Spleen (tissue), 11 donors: ENCODE measurements around the gene PALD1. TPM values are rescaled to one million over a fixed set of nuclear protein-coding genes. Genes with fewer than 3 reads are reported as not detected.

Experiments
- DNase-seq: peaks from one replicate; pipeline ENCODE4 v3.0.0-alpha.2; 2020
- H3K27ac ChIP-seq, 8 donors: fragments of 200-600 bp; sonication (generic) in 7 of 8; 1 replicate in 4 of 8; 2 replicates in 4 of 8; pipeline versions ENCODE4 v1.5.0 to v1.8.0; 2016 to 2021; ENCODE audit warnings: inconsistent platforms in 4 of 8, mild to moderate bottlenecking in 4 of 8, moderate library complexity in 1 of 8
- H3K27me3 ChIP-seq, 7 donors: fragments of 200-600 bp; sonication (generic) in 6 of 7; replicated peaks in 1 of 7; 1 replicate in 4 of 7; 2 replicates in 3 of 7; pipeline versions ENCODE4 v1.5.0 to v1.8.0; 2016 to 2021; ENCODE audit warnings: inconsistent platforms in 3 of 7, mild to moderate bottlenecking in 1 of 7
- H3K36me3 ChIP-seq, 6 donors: fragments of 200-600 bp; sonication (generic) in 5 of 6; 1 replicate in 4 of 6; 2 replicates in 2 of 6; pipeline versions ENCODE4 v1.5.0 to v1.8.0; 2016 to 2021; ENCODE audit warnings: inconsistent platforms in 2 of 6
- H3K4me1 ChIP-seq, 6 donors: fragments of 200-600 bp; sonication (generic) in 5 of 6; 1 replicate in 3 of 6; 2 replicates in 3 of 6; pipeline versions ENCODE4 v1.5.0 to v1.8.0; 2016 to 2021; ENCODE audit warnings: inconsistent platforms in 3 of 6
- H3K4me3 ChIP-seq, 8 donors: fragments of 200-600 bp; sonication (generic) in 7 of 8; 1 replicate in 4 of 8; 2 replicates in 4 of 8; pipeline versions ENCODE4 v1.5.0 to v1.8.0; 2016 to 2021; ENCODE audit warnings: inconsistent platforms in 4 of 8, mild to moderate bottlenecking in 4 of 8, moderate library complexity in 2 of 8
- H3K9me3 ChIP-seq, 8 donors: fragments of 200-600 bp; sonication (generic) in 7 of 8; 1 replicate in 4 of 8; 2 replicates in 4 of 8; pipeline versions ENCODE4 v1.5.0 to v1.8.0; 2016 to 2021; ENCODE audit warnings: inconsistent platforms in 4 of 8
- POLR2A ChIP-seq, 3 donors: fragments of 450-650 bp; IDR thresholded peaks; one replicate each; pipeline ENCODE4 v1.5.1; 2017; ENCODE audit warnings: antibody characterized with exemption in 3 of 3, mild to moderate bottlenecking in 1 of 3
- POLR2AphosphoS5 ChIP-seq, 3 donors: sonication (generic); formaldehyde crosslinking; IDR thresholded peaks; one replicate each; pipeline ENCODE4 v1.5.1; 2017; ENCODE audit warnings: antibody characterized with exemption in 3 of 3
- WGBS, 5 donors: extraction: QIAGEN DNeasy Blood & Tissue Kit in 3 of 5; methylation state at CpG; one replicate each; pipeline versions ENCODE4 v1.1.5 to v1.1.7; 2013 to 2018; 5-methylcytosine and 5-hydroxymethylcytosine counted together
- intact Hi-C: fragments of 100-400 bp; cut with DNase I; formaldehyde crosslinking; loops from one replicate; pipeline ENCODE4 v1.15.0; 2023; ENCODE audit warnings: low total_unique reads
- polyA plus RNA-seq, 3 donors: library from polyadenylated mRNA; stranded (reverse); fragments of 200-250 nt; gene quantifications; one replicate each; pipeline ENCODE4 v1.2.1, GENCODE V29; 2013
- total RNA-seq, 7 donors: library from RNA; depleted of rRNA in 3 of 7; stranded (reverse); fragments of >200 nt in 3 of 7; fragmentation: NEBNext Ultra II Directional in 4 of 7; extraction: Animal tissue kit (Norgen Biotek cat#: 25700) in 4 of 7; gene quantifications; one replicate each; pipeline versions ENCODE4 v1.1.0 to v1.2.1, GENCODE V29; 2016 to 2021
- TF ChIP-seq, protein P1 (sequence below), 11 experiments: fragments of 200-600 bp in 7 of 11; fragments of 450-650 bp in 4 of 11; sonication (generic) in 4 of 11; IDR thresholded peaks in 8 of 11; conservative IDR thresholded peaks in 3 of 11; 1 replicate in 7 of 11; 2 replicates in 4 of 11; pipeline versions ENCODE4 v1.4.0 to v1.8.0; 2016 to 2021; ENCODE audit warnings: antibody characterized with exemption in 11 of 11, inconsistent platforms in 4 of 11, mild to moderate bottlenecking in 1 of 11
- donor health status: healthy with polysubstance abuse.
- donor health status: DM: no; HTN: no; CAD: no; lungs with moderate emphysema.
- donor health status: DM: no; HTN: no; CAD: no.
- donor health status: Bipolar disorder and iron deficiency.
- donor health status: healthy.
- donor health status: DM: no; HTN: no; CAD: no.
- donor health status: DM: yes; HTN: yes; CAD: no.

PALD1 gene
- total and polyA plus RNA-seq, 10 donors = 7.7 to 27.8 (median 19.5) TPM

DNA sequence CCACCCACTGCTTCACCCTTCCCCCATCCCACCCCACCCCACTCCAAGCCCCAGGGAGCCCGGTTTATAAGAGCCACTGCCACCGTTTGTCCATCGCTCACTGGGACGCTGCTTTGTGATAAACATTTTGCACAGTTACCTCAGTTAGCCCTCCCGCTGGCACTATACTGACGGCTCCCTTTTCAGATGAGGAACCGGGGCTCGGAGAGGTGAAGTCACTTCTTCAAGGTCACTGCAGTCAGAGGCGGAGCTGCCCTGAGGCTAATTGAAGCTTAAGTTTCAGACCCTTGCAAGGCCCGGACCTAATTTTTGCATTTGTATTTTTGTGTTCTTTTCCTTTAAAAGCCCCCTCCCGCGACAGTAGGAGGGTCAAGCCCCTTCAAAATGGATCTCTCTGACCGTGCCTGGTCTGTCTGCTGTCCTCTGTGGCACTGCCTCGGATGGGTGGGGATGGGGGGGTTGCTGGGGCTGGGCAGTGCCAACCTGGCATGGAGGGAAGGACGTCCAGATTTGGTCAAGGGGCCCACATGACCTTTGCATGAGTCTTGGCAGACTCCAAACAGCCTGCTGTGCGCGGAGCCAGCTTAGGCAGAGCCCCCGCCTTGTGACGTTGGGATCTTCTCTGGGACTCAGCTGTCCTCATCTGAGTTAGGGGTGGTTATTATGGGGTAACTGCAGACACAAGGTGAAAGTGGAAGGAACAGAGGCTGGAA lies 19.4 kb upstream of the PALD1 start:
- Histone ChIP-seq H3K27me3 (peaks cover 0 to 61% (median 19%) of the 10 kb centered on the region in 7 donors), H3K27ac (no peak overlapping the region), H3K36me3 (no peaks in the 10 kb centered on the region), H3K4me3 (peak overlapping the region in 1 of 8 donors; percentile 50), H3K4me1 (peaks cover 8 to 51% (median 36%) of the 10 kb centered on the region in 6 donors), H3K9me3 (no peaks in the 10 kb centered on the region)
- 32 to 49% (median 41%) methylated on average over 15 to 19 of the region's 19 CpGs for WGBS, 5 donors
- DNase-seq = no peak
- TF ChIP-seq, protein P1, sequence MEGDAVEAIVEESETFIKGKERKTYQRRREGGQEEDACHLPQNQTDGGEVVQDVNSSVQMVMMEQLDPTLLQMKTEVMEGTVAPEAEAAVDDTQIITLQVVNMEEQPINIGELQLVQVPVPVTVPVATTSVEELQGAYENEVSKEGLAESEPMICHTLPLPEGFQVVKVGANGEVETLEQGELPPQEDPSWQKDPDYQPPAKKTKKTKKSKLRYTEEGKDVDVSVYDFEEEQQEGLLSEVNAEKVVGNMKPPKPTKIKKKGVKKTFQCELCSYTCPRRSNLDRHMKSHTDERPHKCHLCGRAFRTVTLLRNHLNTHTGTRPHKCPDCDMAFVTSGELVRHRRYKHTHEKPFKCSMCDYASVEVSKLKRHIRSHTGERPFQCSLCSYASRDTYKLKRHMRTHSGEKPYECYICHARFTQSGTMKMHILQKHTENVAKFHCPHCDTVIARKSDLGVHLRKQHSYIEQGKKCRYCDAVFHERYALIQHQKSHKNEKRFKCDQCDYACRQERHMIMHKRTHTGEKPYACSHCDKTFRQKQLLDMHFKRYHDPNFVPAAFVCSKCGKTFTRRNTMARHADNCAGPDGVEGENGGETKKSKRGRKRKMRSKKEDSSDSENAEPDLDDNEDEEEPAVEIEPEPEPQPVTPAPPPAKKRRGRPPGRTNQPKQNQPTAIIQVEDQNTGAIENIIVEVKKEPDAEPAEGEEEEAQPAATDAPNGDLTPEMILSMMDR (IDR thresholded peaks at IDR 0.05 in 8 of 11, conservative IDR thresholded peaks at IDR 0.05 in 3 of 11) = no peak
- TF ChIP-seq POLR2A (IDR thresholded peaks at IDR 0.05) (no peak), POLR2AphosphoS5 (IDR thresholded peaks at IDR 0.05) (no peak)
- intact Hi-C loops = no loop called here

DNA sequence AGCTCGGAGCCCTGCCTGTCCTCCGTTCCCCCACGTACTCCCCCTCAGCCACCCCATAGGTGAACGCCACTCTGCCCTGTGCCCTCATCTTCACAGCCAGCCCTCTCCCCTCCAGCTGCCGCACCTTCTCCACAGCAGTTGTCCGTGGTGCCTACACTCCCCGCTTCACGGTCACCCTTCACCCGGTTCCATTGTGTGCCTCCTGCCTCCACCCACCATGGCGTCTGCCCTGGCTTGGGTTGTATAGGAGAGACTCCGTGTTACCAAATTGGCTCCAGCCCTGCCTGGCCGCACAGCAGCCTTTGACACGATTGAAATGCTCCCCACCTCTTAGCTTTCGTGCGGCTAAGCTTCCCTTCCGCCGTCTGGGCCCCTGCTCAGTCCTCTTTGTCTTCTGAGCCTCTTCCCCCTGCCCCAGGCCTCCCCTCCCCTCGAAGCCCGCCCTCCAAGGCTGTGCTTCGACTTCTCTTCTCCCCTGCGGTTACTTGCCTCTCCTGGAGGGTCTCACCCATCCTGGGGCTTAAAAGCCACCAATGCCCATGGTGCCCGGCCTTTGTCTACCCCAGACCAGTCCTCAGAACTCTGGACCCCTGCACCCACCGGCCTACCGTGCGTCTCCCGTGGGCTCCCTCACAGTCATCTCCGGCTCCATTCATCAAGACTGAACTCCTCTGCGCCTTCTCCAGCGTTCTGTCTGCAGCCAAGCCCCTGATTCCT lies 18.6 kb upstream of the PALD1 start:
- WGBS, 5 donors = 76 to 83% (median 76%) methylated on average over 29 of the region's 29 CpGs
- H3K27me3 ChIP-seq = peaks cover 0 to 60% (median 19%) of the 10 kb centered on the region in 7 donors
- intact Hi-C loops = loop anchor here (5.0 to 10.0 kb wide), 3 partner anchors 82 to 425 kb away; partner anchors contain the start of gene PCBD1

DNA sequence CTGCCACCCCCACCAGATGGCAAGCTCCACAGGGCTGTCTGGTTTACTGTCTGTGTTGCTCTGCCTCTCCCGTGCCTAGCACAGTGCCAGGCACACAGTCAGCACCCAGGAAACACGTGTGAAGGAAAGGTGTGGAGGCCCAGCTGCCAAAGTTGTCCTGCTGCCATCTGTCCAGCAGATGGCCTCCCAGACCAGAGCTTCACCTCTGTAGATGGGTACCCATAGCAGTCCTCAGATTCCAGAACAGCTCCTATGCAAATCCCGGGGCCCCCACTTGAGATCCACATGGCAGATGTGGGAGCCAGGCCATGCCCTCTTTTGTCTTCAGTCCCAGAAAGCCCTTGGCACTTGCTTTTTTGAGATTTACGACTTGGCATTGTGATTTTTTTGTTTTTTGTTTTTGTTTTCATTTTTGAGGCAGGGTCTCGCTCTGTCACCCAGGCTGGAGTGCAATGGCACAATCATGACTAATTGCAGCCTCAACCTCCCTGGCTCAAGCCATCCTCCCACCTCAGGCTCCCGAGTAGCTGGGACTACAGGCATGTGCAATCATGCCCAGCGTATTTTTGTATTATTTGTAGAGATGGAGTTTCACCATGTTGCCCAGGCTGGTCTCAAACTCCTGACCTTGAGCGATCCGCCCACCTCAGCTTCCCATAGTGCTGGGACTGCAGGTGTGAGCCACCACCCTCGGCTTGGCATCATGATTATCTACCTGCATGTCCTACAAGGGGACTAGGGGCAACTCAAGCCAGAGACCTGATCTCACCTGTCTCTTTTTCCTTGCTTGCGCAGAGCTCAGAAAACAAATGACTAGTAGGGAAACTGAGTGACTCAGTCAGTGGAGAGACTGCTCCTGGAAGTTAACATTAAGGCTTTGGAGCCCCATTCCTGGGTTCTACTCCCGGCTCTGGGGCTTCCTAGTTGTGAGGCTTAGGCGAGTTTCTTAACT lies 16.9 kb upstream of the PALD1 start:
- WGBS, 5 donors = 53 to 73% (median 58%) methylated on average over 11 to 13 of the region's 13 CpGs
- Histone ChIP-seq H3K4me3 (no peak overlapping the region), H3K27me3 (peaks cover 0 to 44% (median 19%) of the 10 kb centered on the region in 7 donors), H3K4me1 (peaks cover 8 to 51% (median 36%) of the 10 kb centered on the region in 6 donors), H3K9me3 (no peaks in the 10 kb centered on the region), H3K27ac (peak overlapping the region in 1 of 8 donors; percentile 12), H3K36me3 (no peaks in the 10 kb centered on the region)
- intact Hi-C loops = loop anchor here (5.0 to 10.0 kb wide), 3 partner anchors 81 to 423 kb away; partner anchors contain the start of gene PCBD1
- DNase-seq = no peak
- TF ChIP-seq POLR2A (IDR thresholded peaks at IDR 0.05) = no peak
- TF ChIP-seq, protein P1 (IDR thresholded peaks at IDR 0.05 in 8 of 11, conservative IDR thresholded peaks at IDR 0.05 in 3 of 11) = peak; percentile 61 to 92 (median 87)
- no peak for TF ChIP-seq POLR2AphosphoS5 (IDR thresholded peaks at IDR 0.05)

More for the DNA sequence above, 18.6 kb upstream of the PALD1 start:
- no peak for DNase-seq
- H3K27ac ChIP-seq = no peak overlapping the region
- H3K9me3 ChIP-seq = no peaks in the 10 kb centered on the region
- H3K4me1 ChIP-seq = peaks cover 8 to 51% (median 36%) of the 10 kb centered on the region in 6 donors
- TF ChIP-seq, protein P1 (IDR thresholded peaks at IDR 0.05 in 8 of 11, conservative IDR thresholded peaks at IDR 0.05 in 3 of 11) = no peak
- TF ChIP-seq POLR2AphosphoS5 (IDR thresholded peaks at IDR 0.05) = no peak
- TF ChIP-seq POLR2A (IDR thresholded peaks at IDR 0.05) = no peak
- no peaks in the 10 kb centered on the region for H3K36me3 ChIP-seq
- no peak overlapping the region for H3K4me3 ChIP-seq
